Suprapubic skin (tissue), 4 donors: ENCODE measurements around the gene COL18A1. TPM values are rescaled to one million over a fixed set of nuclear protein-coding genes. Genes with fewer than 3 reads are reported as not detected.
A peak's percentile ranks its signal among the peaks of the same experiment; 100 is the strongest.

Source experiments
- DNase-seq, 2 donors: peaks; one replicate each; pipeline ENCODE4 v3.0.0-alpha.2; 2019; ENCODE audit warnings: low spot score in 2 of 2
- H3K27ac ChIP-seq: fragments of 200-600 bp; sonication (generic); one replicate; pipeline ENCODE4 v1.5.1; 2019
- H3K27me3 ChIP-seq: fragments of 200-600 bp; sonication (generic); one replicate; pipeline ENCODE4 v1.5.1; 2019
- H3K36me3 ChIP-seq: fragments of 200-600 bp; sonication (generic); one replicate; pipeline ENCODE4 v1.5.1; 2019
- H3K4me1 ChIP-seq: fragments of 200-600 bp; sonication (generic); one replicate; pipeline ENCODE4 v1.5.1; 2019
- H3K4me3 ChIP-seq: fragments of 200-600 bp; sonication (generic); one replicate; pipeline ENCODE4 v1.5.1; 2019; ENCODE audit warnings: mild to moderate bottlenecking
- H3K9me3 ChIP-seq: fragments of 200-600 bp; sonication (generic); one replicate; pipeline ENCODE4 v1.5.1; 2019
- CTCF ChIP-seq, 2 donors: fragments of 200-600 bp in 1 of 2; fragments of 450-650 bp in 1 of 2; sonication (generic) in 1 of 2; IDR thresholded peaks; one replicate each; pipeline ENCODE4 v1.5.1; 2016 to 2019; ENCODE audit warnings: antibody characterized with exemption in 2 of 2, mild to moderate bottlenecking in 1 of 2, moderate library complexity in 1 of 2
- EP300 ChIP-seq: sonication (generic); formaldehyde crosslinking; IDR thresholded peaks from one replicate; pipeline ENCODE4 v1.6.1; 2017; ENCODE audit warnings: antibody characterized with exemption
- POLR2A ChIP-seq, 2 donors: fragments of 450-650 bp; IDR thresholded peaks; one replicate each; pipeline ENCODE4 v1.6.1; 2017; ENCODE audit warnings: antibody characterized with exemption in 2 of 2, mild to moderate bottlenecking in 2 of 2, moderate library complexity in 2 of 2
- POLR2AphosphoS5 ChIP-seq, 3 donors: sonication (generic); formaldehyde crosslinking; IDR thresholded peaks; one replicate each; pipeline ENCODE4 v1.6.1; 2017; ENCODE audit warnings: antibody characterized with exemption in 3 of 3
- WGBS: methylation state at CpG from one replicate; pipeline ENCODE4 v1.1.5; 2018; 5-methylcytosine and 5-hydroxymethylcytosine counted together
- total RNA-seq, 4 donors: library from RNA; depleted of rRNA; stranded (reverse); fragments of >200 nt; gene quantifications; one replicate each; pipeline ENCODE4 v1.1.0, GENCODE V29; 2016

Gene COL18A1
- total RNA-seq, 4 donors from 2014 or later: 71.9 to 157 (median 101) TPM

- Histone ChIP-seq H3K4me1 (peaks cover 27% of the 10 kb centered on the region), H3K27ac (no peak overlapping the region), H3K4me3 (no peak overlapping the region), H3K9me3 (no peaks in the 10 kb centered on the region), H3K36me3 (no peaks in the 10 kb centered on the region), H3K27me3 (no peaks in the 10 kb centered on the region)
- 83% methylated on average over 13 of the region's 22 CpGs for WGBS
- TF ChIP-seq EP300: no peak
- no peak for TF ChIP-seq CTCF (IDR thresholded peaks at IDR 0.05)
- peak; percentile 51 to 67 for DNase-seq
Measured at GRCh38 chr21:45545691-45546531, 140.9 kb downstream of the COL18A1 start.

GRCh38 chr21:45546636-45547544, 141.9 kb downstream of the COL18A1 start:
- H3K4me1 ChIP-seq: peaks cover 17% of the 10 kb centered on the region
- no peaks in the 10 kb centered on the region for H3K27me3 ChIP-seq
- TF ChIP-seq POLR2AphosphoS5 (IDR thresholded peaks at IDR 0.05) (no peak), POLR2A (IDR thresholded peaks at IDR 0.05) (no peak), CTCF (IDR thresholded peaks at IDR 0.05) (no peak), EP300 (no peak)
- H3K4me3 ChIP-seq: no peak overlapping the region
- WGBS: 76% methylated on average over 16 of the region's 16 CpGs
- no peaks in the 10 kb centered on the region for H3K9me3 ChIP-seq
- H3K27ac ChIP-seq: no peak overlapping the region
- peak; percentile 17 to 44 for DNase-seq
- H3K36me3 ChIP-seq: no peaks in the 10 kb centered on the region

- no peak for TF ChIP-seq POLR2A (IDR thresholded peaks at IDR 0.05)
- TF ChIP-seq CTCF (IDR thresholded peaks at IDR 0.05): no peak
- no peak for TF ChIP-seq POLR2AphosphoS5 (IDR thresholded peaks at IDR 0.05)
- TF ChIP-seq EP300: no peak
- H3K27me3 ChIP-seq: no peaks in the 10 kb centered on the region
- peak; percentile 15 to 61 for DNase-seq
- no peak overlapping the region for H3K27ac ChIP-seq
- H3K36me3 ChIP-seq: no peaks in the 10 kb centered on the region
- peaks cover 13% of the 10 kb centered on the region for H3K4me1 ChIP-seq
- H3K4me3 ChIP-seq: no peak overlapping the region
- no peaks in the 10 kb centered on the region for H3K9me3 ChIP-seq
- 83% methylated on average over 3 of the region's 3 CpGs for WGBS
Measured at GRCh38 chr21:45547545-45547900, 142.6 kb downstream of the COL18A1 start.

GRCh38 chr21:45548711-45549491, 143.9 kb downstream of the COL18A1 start:
- Histone ChIP-seq H3K4me3 (no peak overlapping the region), H3K27me3 (no peaks in the 10 kb centered on the region), H3K9me3 (no peaks in the 10 kb centered on the region), H3K27ac (no peak overlapping the region), H3K36me3 (no peaks in the 10 kb centered on the region), H3K4me1 (peaks cover 4% of the 10 kb centered on the region)
- WGBS: 89% methylated on average over 9 of the region's 9 CpGs
- peak; percentile 26 to 61 for DNase-seq
- TF ChIP-seq POLR2A (IDR thresholded peaks at IDR 0.05) (no peak), CTCF (IDR thresholded peaks at IDR 0.05) (no peak), POLR2AphosphoS5 (IDR thresholded peaks at IDR 0.05) (no peak), EP300 (no peak)
